Erythroblast (primary cell): ENCODE results near the gene RANBP1.

Experiments
- GATA1 ChIP-seq: IDR thresholded peaks from 2 replicates; pipeline ENCODE4 v1.6.1; 2011; ENCODE audit warnings: low read depth, mild to moderate bottlenecking, control low read depth, low read length, moderate library complexity
- POLR2A ChIP-seq: IDR thresholded peaks from 2 replicates; pipeline ENCODE4 v1.6.1; 2011; ENCODE audit warnings: mild to moderate bottlenecking, low read length

DNA sequence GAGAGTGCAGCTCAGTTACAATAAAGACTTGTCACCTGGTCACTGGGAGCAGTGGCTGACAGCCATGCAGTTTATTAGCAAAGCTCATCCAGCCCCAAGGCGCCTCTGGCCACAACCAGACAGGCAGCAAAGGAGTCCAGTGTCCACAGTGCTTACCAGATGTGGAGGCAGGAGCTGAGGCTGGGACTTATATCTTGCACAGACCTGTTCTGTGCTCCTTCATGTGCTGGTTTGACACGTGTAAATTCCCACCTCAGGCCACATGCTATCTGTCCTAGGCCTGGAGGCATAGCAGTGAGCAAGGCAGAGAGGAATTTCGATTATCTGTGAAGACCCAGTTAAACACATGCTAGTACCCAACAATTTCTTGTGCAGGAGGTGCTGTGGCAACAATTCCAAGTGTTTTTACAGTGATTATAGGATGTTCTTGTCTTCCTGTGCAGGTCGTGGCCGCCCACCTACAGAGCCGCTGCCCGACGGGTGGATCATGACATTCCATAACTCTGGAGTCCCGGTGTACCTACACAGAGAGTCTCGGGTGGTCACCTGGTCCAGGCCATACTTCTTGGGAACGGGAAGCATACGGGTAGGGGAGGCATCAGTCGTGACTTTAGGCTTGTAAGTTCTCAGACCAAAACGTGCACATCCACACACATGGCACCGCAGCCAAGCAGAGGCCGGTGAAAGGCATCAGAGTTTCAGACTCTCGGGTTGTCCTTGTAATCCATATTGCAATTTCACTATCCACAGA, 26.5 kb upstream of the RANBP1 start:
- TF ChIP-seq POLR2A: no peak
- TF ChIP-seq GATA1: no peak
